ENCODE measurements around the gene MIER3.

The MIER3 gene

DNA sequence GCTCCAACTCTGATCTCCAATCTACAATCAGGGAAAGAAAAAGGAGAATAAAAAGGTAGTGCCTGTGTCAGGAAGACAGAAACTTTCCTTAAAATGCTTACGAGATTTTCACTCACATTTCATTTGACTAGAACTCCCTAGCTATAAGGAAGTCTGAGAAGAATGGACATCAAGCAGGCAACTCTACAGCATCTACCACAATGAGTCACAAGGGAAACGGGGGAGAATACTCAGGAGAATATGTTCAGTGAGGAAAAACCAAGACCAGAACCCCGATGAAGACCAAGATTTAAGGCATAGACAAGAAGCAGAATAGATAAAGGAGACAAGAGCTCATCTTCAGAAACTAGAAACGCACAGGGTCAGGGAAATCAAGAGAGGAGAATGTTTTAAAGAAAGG is 51.5 kb downstream of the MIER3 start:
- H2AFZ ChIP-seq (ENCODE audit: low read depth, low read length): no peak overlapping the region
- no peaks in the 10 kb centered on the region for H3K9me3 ChIP-seq (ENCODE audit: insufficient read depth, low read length, severe bottlenecking)
- H3K36me3 ChIP-seq (ENCODE audit: insufficient read depth, low read length): no peaks in the 10 kb centered on the region
- H3K4me1 ChIP-seq (ENCODE audit: insufficient read depth, low read length): no peaks in the 10 kb centered on the region; the same call in 1 of the 2 replicates
- DNase-seq: no peak
- H3K79me2 ChIP-seq (ENCODE audit: insufficient read depth, low read length): no peaks in the 10 kb centered on the region
- H4K20me1 ChIP-seq (ENCODE audit: insufficient read depth, low read length): no peaks in the 10 kb centered on the region
- no peak overlapping the region for H3K9ac ChIP-seq (ENCODE audit: low read depth, low read length)
- no peak for ATAC-seq (ENCODE audit: insufficient read depth, low read depth)
- no peak overlapping the region for H3K4me2 ChIP-seq (ENCODE audit: insufficient read depth, low read length)
- TF ChIP-seq, protein P1, sequence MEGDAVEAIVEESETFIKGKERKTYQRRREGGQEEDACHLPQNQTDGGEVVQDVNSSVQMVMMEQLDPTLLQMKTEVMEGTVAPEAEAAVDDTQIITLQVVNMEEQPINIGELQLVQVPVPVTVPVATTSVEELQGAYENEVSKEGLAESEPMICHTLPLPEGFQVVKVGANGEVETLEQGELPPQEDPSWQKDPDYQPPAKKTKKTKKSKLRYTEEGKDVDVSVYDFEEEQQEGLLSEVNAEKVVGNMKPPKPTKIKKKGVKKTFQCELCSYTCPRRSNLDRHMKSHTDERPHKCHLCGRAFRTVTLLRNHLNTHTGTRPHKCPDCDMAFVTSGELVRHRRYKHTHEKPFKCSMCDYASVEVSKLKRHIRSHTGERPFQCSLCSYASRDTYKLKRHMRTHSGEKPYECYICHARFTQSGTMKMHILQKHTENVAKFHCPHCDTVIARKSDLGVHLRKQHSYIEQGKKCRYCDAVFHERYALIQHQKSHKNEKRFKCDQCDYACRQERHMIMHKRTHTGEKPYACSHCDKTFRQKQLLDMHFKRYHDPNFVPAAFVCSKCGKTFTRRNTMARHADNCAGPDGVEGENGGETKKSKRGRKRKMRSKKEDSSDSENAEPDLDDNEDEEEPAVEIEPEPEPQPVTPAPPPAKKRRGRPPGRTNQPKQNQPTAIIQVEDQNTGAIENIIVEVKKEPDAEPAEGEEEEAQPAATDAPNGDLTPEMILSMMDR (IDR thresholded peaks at IDR 0.05; ENCODE audit: borderline replicate concordance, extremely low read depth, low read length, poor library complexity, severe bottlenecking): no peak
- TF ChIP-seq EZH2 (IDR thresholded peaks at IDR 0.05; ENCODE audit: borderline replicate concordance, low read depth, low read length, severe bottlenecking): no peak
- H3K27me3 ChIP-seq (ENCODE audit: insufficient read depth, low read length, poor library complexity): peaks cover 5% of the 10 kb centered on the region
- no peak overlapping the region for H3K27ac ChIP-seq (ENCODE audit: low read length)
- no peak overlapping the region for H3K4me3 ChIP-seq (ENCODE audit: low read depth in 1 of 2, low read length in 2 of 2)

DNA sequence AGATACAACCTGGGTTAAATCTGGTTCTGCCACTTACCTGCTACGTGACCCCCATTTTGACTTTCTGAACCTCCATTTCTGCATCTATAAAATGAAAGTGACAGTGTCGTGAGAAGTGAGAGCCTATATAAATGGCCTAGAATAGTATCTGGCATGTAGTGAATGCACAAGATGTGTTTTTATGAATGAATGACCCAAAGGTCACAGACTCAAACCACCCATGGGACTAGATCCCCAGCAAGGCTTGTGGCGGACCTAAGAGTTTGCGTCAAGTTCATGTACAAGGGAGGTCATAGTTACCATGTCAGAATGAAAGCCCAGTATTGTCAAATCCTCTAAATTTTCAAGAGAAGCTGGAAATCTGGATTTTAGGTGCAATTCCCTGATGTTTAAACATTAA is 53.7 kb downstream of the MIER3 start:
- TF ChIP-seq, protein P1 (IDR thresholded peaks at IDR 0.05; ENCODE audit: borderline replicate concordance, extremely low read depth, low read length, poor library complexity, severe bottlenecking): no peak
- TF ChIP-seq EZH2 (IDR thresholded peaks at IDR 0.05; ENCODE audit: borderline replicate concordance, low read depth, low read length, severe bottlenecking): no peak

DNA sequence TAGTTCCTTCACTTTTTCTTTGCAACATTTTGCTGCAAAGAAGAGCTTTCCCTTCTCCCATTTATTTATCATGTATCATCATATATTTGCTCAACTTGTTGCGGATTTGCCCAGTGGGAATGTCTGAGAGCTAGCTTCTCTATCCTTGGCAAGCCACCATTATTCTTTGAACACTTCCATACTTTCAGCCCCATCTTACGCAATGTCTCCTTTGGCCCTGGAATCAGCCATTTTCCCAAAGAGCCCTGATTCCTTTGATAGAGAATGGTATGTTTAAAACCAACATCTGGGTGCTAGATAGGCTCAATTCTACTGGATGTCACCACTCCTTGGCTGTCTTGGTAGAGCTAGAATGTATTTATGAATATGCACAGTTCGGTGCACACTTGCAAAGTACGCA is 55.2 kb downstream of the MIER3 start:
- Histone ChIP-seq H3K4me2 (ENCODE audit: insufficient read depth, low read length) (no peak overlapping the region), H3K9me3 (ENCODE audit: insufficient read depth, low read length, severe bottlenecking) (no peaks in the 10 kb centered on the region), H3K27me3 (ENCODE audit: insufficient read depth, low read length, poor library complexity) (no peaks in the 10 kb centered on the region), H3K4me1 (ENCODE audit: insufficient read depth, low read length) (no peaks in the 10 kb centered on the region; the same call in 1 of the 2 replicates), H3K27ac (ENCODE audit: low read length) (no peak overlapping the region), H3K36me3 (ENCODE audit: insufficient read depth, low read length) (no peaks in the 10 kb centered on the region; the same call in 1 of the 2 replicates), H2AFZ (ENCODE audit: low read depth, low read length) (no peak overlapping the region), H3K79me2 (ENCODE audit: insufficient read depth, low read length) (no peaks in the 10 kb centered on the region), H4K20me1 (ENCODE audit: insufficient read depth, low read length) (no peaks in the 10 kb centered on the region), H3K9ac (ENCODE audit: low read depth, low read length) (no peak overlapping the region), H3K4me3 (ENCODE audit: low read depth in 1 of 2, low read length in 2 of 2) (no peak overlapping the region)
- TF ChIP-seq EZH2 (IDR thresholded peaks at IDR 0.05; ENCODE audit: borderline replicate concordance, low read depth, low read length, severe bottlenecking): no peak
- TF ChIP-seq, protein P1 (IDR thresholded peaks at IDR 0.05; ENCODE audit: borderline replicate concordance, extremely low read depth, low read length, poor library complexity, severe bottlenecking): no peak
- ATAC-seq (ENCODE audit: insufficient read depth, low read depth) (no peak), DNase-seq (no peak)

More for the DNA sequence above, 53.7 kb downstream of the MIER3 start:
- no peaks in the 10 kb centered on the region; the same call in 1 of the 2 replicates for H3K36me3 ChIP-seq (ENCODE audit: insufficient read depth, low read length)
- H3K27ac ChIP-seq (ENCODE audit: low read length): no peak overlapping the region
- no peaks in the 10 kb centered on the region for H3K9me3 ChIP-seq (ENCODE audit: insufficient read depth, low read length, severe bottlenecking)
- no peaks in the 10 kb centered on the region for H4K20me1 ChIP-seq (ENCODE audit: insufficient read depth, low read length)
- no peak overlapping the region for H3K4me3 ChIP-seq (ENCODE audit: low read depth in 1 of 2, low read length in 2 of 2)
- no peak for ATAC-seq (ENCODE audit: insufficient read depth, low read depth)
- peaks cover 3% of the 10 kb centered on the region for H3K27me3 ChIP-seq (ENCODE audit: insufficient read depth, low read length, poor library complexity)
- H3K79me2 ChIP-seq (ENCODE audit: insufficient read depth, low read length): no peaks in the 10 kb centered on the region
- H2AFZ ChIP-seq (ENCODE audit: low read depth, low read length): no peak overlapping the region
- H3K4me1 ChIP-seq (ENCODE audit: insufficient read depth, low read length): no peaks in the 10 kb centered on the region; the same call in 1 of the 2 replicates
- no peak overlapping the region for H3K4me2 ChIP-seq (ENCODE audit: insufficient read depth, low read length)
- H3K9ac ChIP-seq (ENCODE audit: low read depth, low read length): no peak overlapping the region
- no peak for DNase-seq
